Measurements from ENCODE around the gene OR51V1.
A peak's percentile ranks its signal among the peaks of the same experiment; 100 is the strongest.
"Not testable (repeated sequence)": the region's sequence is repeated elsewhere in the genome, so short reads cannot be mapped to it uniquely, and the experiment has no call there.

The OR51V1 gene

DNA sequence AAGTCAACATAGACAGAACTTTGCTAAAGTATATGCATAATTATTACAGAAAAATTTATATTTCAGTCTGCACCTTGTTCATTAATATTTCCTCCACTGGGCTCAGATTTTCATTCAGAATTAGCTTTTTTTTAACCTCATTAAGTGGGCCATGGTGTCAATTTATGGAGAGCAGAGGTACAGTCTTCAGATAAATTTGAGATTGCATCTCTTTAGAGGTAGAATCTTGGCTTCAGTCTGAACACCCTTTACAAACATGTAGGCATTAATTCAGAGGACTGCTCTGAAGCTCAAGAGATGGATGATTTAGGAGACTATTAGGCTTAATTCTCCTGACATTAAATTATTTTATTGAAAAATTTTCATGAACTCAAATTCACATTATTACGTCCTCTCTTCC is 29.8 kb upstream of the OR51V1 start:
- DNase-seq (ENCODE audit: low spot score): no peak

GRCh38 chr11:5229796-5230195 is 29.3 kb upstream of the OR51V1 start:
- DNase-seq (ENCODE audit: low spot score): no peak

DNA sequence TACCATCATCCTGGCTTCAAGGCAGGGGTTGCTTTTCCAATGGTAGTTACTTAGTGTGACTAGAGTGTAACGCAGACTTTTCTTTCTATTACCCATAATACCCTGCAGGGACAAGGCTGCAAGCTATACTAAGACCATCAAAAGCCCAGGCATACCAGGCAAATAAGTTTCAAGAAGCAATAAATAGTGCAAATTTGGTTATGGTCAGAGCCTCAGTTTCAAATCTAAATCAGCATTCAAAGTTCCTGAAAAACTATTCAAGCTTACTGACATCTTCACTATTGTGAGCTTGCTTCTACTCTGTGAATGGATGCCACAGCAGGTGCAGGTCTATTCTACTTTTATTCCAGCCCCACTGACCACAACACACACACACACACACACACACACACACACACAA is 28.9 kb upstream of the OR51V1 start:
- no peak for DNase-seq (ENCODE audit: low spot score)

DNA sequence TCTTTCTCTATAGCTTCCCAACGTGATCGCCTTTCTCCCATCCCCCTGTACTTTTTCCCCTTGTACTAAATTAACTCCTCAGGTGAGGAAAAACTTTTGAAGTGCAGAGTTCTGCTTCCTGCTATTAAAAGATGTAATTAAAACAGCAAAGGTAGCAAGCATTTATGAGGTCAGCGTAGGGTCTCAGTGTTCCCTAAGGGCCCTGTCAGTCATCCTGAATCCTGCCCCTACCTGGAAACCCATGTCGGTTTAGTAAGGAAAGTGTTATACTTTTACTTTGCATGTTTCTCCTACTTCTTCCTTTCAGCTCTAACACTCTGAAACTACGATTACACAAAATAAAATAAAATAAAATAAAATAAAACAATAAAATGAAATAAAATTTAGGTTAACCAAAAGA is 27.6 kb upstream of the OR51V1 start:
- DNase-seq (ENCODE audit: low spot score): no peak

- DNase-seq (ENCODE audit: low spot score): no peak
Observed at GRCh38 chr11:5227681-5228080, 27.2 kb upstream of the OR51V1 start.

DNA sequence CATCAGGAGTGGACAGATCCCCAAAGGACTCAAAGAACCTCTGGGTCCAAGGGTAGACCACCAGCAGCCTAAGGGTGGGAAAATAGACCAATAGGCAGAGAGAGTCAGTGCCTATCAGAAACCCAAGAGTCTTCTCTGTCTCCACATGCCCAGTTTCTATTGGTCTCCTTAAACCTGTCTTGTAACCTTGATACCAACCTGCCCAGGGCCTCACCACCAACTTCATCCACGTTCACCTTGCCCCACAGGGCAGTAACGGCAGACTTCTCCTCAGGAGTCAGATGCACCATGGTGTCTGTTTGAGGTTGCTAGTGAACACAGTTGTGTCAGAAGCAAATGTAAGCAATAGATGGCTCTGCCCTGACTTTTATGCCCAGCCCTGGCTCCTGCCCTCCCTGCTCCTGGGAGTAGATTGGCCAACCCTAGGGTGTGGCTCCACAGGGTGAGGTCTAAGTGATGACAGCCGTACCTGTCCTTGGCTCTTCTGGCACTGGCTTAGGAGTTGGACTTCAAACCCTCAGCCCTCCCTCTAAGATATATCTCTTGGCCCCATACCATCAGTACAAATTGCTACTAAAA is 26.3 kb upstream of the OR51V1 start, which contains the start of gene HBB:
Gene HBB, minus strand, starts transcription at position 340 of the 579 bp plus-strand sequence. Its CDS starts 50 bp downstream, at position 290.
- no peak for DNase-seq (ENCODE audit: low spot score)

DNA sequence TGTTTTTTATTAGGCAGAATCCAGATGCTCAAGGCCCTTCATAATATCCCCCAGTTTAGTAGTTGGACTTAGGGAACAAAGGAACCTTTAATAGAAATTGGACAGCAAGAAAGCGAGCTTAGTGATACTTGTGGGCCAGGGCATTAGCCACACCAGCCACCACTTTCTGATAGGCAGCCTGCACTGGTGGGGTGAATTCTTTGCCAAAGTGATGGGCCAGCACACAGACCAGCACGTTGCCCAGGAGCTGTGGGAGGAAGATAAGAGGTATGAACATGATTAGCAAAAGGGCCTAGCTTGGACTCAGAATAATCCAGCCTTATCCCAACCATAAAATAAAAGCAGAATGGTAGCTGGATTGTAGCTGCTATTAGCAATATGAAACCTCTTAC is 25.0 kb upstream of the OR51V1 start:
- no peak for DNase-seq (ENCODE audit: low spot score)

- no peak for DNase-seq (ENCODE audit: low spot score)
Observed at GRCh38 chr11:5224538-5225479, 24.3 kb upstream of the OR51V1 start.

DNA sequence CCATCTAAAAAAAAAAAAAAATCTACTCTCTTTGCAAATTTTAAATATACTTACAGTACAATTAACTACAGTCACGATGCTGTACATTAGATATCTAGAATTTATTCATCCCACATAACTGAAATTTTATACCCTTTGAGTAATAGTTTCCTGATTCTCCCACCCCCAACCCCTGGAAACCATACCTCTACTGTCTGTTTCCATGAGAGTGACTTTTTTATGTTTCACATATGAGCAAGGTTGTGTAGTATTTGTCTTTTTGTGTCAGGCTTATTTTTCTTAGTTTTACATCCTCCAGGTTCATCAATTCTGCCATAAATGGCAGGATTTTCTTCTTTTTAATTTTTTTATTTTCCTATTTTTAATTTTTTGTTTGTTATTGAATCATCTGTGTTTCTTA is 23.2 kb upstream of the OR51V1 start:
- no peak for DNase-seq (ENCODE audit: low spot score)

DNA sequence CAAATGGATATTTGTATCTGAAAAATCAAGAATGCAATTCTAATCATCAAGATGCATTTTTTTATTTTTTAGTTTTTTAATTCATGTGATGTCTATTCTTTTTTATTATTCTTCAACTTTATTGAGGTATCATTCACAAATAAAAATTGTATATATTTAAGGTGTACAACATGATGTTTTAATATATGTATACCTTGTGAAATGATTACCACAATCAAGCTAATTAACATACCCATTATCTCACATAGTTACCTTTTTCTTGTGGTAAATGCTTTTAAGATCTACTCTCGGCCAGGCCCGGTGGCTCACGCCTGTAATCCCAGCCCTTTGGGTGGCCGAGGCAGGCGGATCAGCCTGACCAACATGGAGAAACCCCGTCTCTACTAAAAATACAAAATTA is 22.7 kb upstream of the OR51V1 start:
- DNase-seq (ENCODE audit: low spot score): no peak

- DNase-seq (ENCODE audit: low spot score): no peak
Observed at GRCh38 chr11:5210376-5210885, 9.9 kb upstream of the OR51V1 start.

DNA sequence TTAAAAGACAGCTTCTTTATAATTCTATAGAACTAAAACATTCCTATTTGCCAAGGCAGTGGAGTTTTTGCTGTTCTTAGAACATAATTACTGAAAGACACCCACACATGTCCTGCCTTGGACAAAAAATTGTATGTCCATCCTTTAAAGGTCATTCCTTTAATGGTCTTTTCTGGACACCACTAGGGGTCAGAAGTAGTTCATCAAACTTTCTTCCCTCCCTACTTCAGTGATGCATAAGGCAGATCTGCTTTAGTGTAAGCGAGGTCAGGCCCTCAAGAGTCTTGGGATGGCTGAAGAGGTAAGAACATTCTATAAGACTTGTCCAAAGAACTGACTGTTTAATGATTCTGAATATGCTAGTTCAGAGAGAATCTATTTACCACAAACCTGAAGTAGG is 4.3 kb upstream of the OR51V1 start:
- DNase-seq (ENCODE audit: low spot score): peak; percentile 63

GRCh38 chr11:5203366-5203765 is 2.9 kb upstream of the OR51V1 start:
- no peak for DNase-seq (ENCODE audit: low spot score)

- no peak for DNase-seq (ENCODE audit: low spot score)
Observed at GRCh38 chr11:5198285-5198684, 2.2 kb downstream of the OR51V1 start.

- no peak for DNase-seq (ENCODE audit: low spot score)
Observed at GRCh38 chr11:5197536-5197935, 2.9 kb downstream of the OR51V1 start.

DNA sequence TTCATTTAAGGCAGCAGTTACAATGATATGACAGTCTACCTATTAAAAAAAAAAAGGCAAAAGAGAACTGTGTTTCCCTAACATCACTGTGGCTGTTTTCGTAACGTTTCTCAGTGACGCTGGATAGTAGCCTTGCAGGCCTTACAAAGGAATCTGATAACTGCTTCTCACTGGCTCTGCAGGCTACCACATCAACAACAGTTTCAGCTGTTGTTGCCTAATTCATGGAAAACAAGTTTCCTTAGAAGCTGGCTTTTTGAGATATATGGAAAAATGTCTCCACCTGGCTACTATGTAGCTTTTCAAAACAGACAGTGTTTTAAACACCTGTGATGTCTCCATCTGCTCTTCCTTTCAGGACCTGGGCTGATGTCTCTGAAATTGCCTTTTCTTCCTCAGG is 3.8 kb downstream of the OR51V1 start:
- no peak for DNase-seq (ENCODE audit: low spot score)

DNA sequence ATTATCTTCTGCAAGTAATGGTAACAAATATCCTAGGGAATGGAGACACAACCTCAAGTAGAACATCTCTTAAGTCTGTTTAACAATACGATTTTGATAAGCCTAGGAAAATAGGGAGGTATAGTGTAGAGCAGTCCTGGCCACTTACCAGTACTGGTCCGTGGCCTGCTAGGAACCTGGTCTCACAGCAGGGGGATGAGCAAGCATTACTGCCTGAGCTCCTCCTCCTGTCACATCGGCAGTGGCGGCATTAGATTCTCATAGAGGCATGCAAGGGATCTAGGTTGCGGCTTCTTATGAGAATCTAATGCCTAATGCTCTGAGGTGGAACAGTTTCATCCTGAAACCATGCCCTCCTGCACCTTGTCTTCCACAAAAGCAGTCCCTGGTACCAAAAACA is 4.4 kb downstream of the OR51V1 start:
- no peak for DNase-seq (ENCODE audit: low spot score)

GRCh38 chr11:5192738-5193137 is 7.7 kb downstream of the OR51V1 start:
- DNase-seq (ENCODE audit: low spot score): no peak

DNA sequence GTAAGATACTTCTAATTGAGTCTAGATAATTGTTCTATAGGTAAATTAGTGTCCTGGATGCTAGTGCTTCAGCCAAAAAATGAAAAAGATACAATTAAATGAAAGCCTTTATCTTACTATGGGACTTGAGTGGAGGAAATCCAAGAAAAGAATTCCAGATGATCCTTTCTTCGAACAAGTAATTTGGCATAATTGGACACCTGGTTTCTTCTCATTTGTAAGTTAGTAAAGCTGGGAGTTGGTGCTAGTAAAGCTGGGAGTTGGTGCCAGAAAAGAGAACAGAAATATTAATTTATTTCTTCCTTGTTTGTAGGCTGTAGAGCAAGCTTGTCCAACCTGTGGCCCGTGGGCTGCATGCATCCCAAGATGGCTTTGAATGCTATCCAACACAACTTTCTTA is 12.3 kb downstream of the OR51V1 start:
- no peak for DNase-seq (ENCODE audit: low spot score)

DNA sequence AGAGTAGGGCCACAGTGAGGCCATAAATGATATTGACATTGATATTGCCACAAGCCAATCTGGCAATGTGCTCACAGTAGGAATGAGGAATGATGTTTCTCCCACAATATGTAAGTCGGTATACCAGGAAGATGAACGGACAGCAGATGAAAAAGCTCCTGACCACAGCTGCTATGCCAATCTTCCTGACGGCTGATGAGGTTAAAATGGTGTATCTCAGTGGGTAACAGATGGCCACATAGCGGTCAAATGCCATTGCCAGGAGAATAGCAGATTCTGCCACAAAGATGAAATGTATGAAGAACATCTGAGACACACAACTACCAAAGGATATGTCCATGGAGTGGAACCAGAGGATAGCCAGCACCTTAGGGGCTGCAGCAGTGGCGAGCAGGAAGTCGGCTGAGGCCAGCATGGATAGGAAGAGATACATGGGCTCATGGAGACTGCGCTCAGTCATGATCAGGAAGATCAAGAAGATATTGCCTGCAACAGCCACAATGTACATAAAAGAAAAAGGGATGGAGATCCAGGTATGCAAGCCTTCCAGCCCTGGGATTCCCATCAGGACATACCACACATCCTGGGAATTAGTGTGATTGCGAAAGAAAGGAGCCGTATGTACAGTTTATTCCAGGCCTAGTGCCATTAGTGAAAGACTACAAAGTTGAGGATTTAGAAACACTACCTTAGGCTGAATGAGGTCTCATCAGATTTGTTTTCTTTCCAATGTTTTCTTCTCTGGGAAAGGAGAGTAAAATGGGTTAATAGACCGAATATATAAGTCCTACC is 22.2 kb downstream of the OR51V1 start:
- DNase-seq (ENCODE audit: low spot score): no peak

GRCh38 chr11:5174934-5175333 is 25.5 kb downstream of the OR51V1 start:
- no peak for DNase-seq (ENCODE audit: low spot score)

GRCh38 chr11:5171856-5172255 is 28.6 kb downstream of the OR51V1 start:
- no peak for DNase-seq (ENCODE audit: low spot score)

- not testable (repeated sequence) for DNase-seq (ENCODE audit: low spot score)
Observed at GRCh38 chr11:5165898-5166297, 34.6 kb downstream of the OR51V1 start.
